Hepatocyte (in vitro differentiated cells): Measurements from ENCODE around the gene ZFYVE26.

Experiments
- EZH2 ChIP-seq: fragments of 200-600 bp; sonication (generic); IDR thresholded peaks from 2 replicates; pipeline ENCODE4 v1.6.1; 2016; ENCODE audit warnings: antibody characterized with exemption, mild to moderate bottlenecking, borderline replicate concordance
- TF ChIP-seq, protein P1 (sequence below): fragments of 200-600 bp; sonication (generic); IDR thresholded peaks from 2 replicates; pipeline ENCODE4 v1.5.1; 2016; ENCODE audit warnings: antibody characterized with exemption, mild to moderate bottlenecking; ENCODE audit not compliant: poor library complexity

GRCh38 chr14:67735336-67736147 is 80.8 kb downstream of the ZFYVE26 start:
- TF ChIP-seq EZH2 = no peak
- TF ChIP-seq, protein P1, sequence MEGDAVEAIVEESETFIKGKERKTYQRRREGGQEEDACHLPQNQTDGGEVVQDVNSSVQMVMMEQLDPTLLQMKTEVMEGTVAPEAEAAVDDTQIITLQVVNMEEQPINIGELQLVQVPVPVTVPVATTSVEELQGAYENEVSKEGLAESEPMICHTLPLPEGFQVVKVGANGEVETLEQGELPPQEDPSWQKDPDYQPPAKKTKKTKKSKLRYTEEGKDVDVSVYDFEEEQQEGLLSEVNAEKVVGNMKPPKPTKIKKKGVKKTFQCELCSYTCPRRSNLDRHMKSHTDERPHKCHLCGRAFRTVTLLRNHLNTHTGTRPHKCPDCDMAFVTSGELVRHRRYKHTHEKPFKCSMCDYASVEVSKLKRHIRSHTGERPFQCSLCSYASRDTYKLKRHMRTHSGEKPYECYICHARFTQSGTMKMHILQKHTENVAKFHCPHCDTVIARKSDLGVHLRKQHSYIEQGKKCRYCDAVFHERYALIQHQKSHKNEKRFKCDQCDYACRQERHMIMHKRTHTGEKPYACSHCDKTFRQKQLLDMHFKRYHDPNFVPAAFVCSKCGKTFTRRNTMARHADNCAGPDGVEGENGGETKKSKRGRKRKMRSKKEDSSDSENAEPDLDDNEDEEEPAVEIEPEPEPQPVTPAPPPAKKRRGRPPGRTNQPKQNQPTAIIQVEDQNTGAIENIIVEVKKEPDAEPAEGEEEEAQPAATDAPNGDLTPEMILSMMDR = no peak
